PFSK-1 (cell line): ENCODE measurements around the gene DRAM1.

Source experiments
- FOXP2 ChIP-seq: optimal IDR thresholded peaks from 2 replicates; pipeline ENCODE3; 2011; ENCODE audit warnings: borderline replicate concordance, control low read depth, inconsistent platforms; ENCODE audit not compliant: insufficient read depth; ENCODE audit errors: extremely low read length, extremely low read depth
- POLR2AphosphoS5 ChIP-seq: IDR thresholded peaks from 2 replicates; pipeline ENCODE4 v1.6.1; 2012; ENCODE audit warnings: low read depth, mild to moderate bottlenecking, control low read depth, low read length, moderate library complexity
- REST ChIP-seq, 2 experiments: IDR thresholded peaks; 2 replicates each; pipeline versions ENCODE4 v1.6.1 to v1.8.0; 2011 to 2012; ENCODE audit warnings: low read depth in 2 of 2, low read length in 2 of 2, control low read depth in 1 of 2, inconsistent platforms in 1 of 2, mild to moderate bottlenecking in 1 of 2, moderate library complexity in 1 of 2; ENCODE audit not compliant: insufficient read depth in 1 of 2
- SIN3A ChIP-seq: IDR thresholded peaks from 2 replicates; pipeline ENCODE4 v1.6.1; 2012; ENCODE audit warnings: mild to moderate bottlenecking, low read length, moderate library complexity, borderline replicate concordance; ENCODE audit not compliant: insufficient read depth
- TAF1 ChIP-seq: IDR thresholded peaks from 2 replicates; pipeline ENCODE4 v1.6.1; 2012; ENCODE audit warnings: low read length, control low read depth, borderline replicate concordance; ENCODE audit not compliant: insufficient read depth

- TF ChIP-seq TAF1 (no peak), REST (IDR thresholded peaks at IDR 0.05; ENCODE audit: insufficient read depth in 1 of 2, low read depth in 2 of 2, low read length in 2 of 2) (no peak), SIN3A (no peak), POLR2AphosphoS5 (no peak), FOXP2 (no peak)
These were observed 52.1 kb downstream of the DRAM1 start for GRCh38 chr12:101929365-101930041.
